ENCODE measurements around the gene CCDC6. TPM values are rescaled to one million over a fixed set of nuclear protein-coding genes. Genes with fewer than 3 reads are reported as not detected.

Gene CCDC6
- total RNA-seq, 2 donors from 2014 or later: 48.1 to 65.0 TPM

GRCh38 chr10:59892697-59893096 lies 13.7 kb downstream of the CCDC6 start:
- no peak overlapping the region for H3K27ac ChIP-seq
- H3K36me3 ChIP-seq: no peaks in the 10 kb centered on the region
- H3K4me3 ChIP-seq: no peak overlapping the region
- intact Hi-C loops (cut with DNase I): loop anchor here (10.0 kb wide), 1 partner anchor 178 kb away; no protein-coding TSS in a partner anchor
- H3K4me1 ChIP-seq (replicated peaks): peaks cover 12% of the 10 kb centered on the region
- TF ChIP-seq CTCF (IDR thresholded peaks at IDR 0.05) (no peak), POLR2AphosphoS5 (IDR thresholded peaks at IDR 0.05) (no peak), POLR2A (IDR thresholded peaks at IDR 0.05) (no peak)
- H3K27me3 ChIP-seq (replicated peaks; ENCODE audit: insufficient read depth): no peaks in the 10 kb centered on the region
- no peaks in the 10 kb centered on the region for H3K9me3 ChIP-seq
- no peak for DNase-seq (ENCODE audit: low spot score)
- 78% methylated on average over 3 of the region's 3 CpGs for WGBS

- H3K4me3 ChIP-seq: no peak overlapping the region
- H3K4me1 ChIP-seq (replicated peaks): peaks cover 12% of the 10 kb centered on the region
- 80% methylated on average over 4 of the region's 4 CpGs for WGBS
- H3K27ac ChIP-seq: no peak overlapping the region
- DNase-seq (ENCODE audit: low spot score): no peak
- H3K36me3 ChIP-seq: no peaks in the 10 kb centered on the region
- intact Hi-C loops (cut with DNase I): loop anchor here (10.0 kb wide), 1 partner anchor 177 kb away; no protein-coding TSS in a partner anchor
- no peaks in the 10 kb centered on the region for H3K27me3 ChIP-seq (replicated peaks; ENCODE audit: insufficient read depth)
- TF ChIP-seq CTCF (IDR thresholded peaks at IDR 0.05) (no peak), POLR2AphosphoS5 (IDR thresholded peaks at IDR 0.05) (no peak), POLR2A (IDR thresholded peaks at IDR 0.05) (no peak)
- H3K9me3 ChIP-seq: no peaks in the 10 kb centered on the region
Observed at GRCh38 chr10:59891936-59892335, 14.4 kb downstream of the CCDC6 start.

GRCh38 chr10:59891349-59891748 lies 15.0 kb downstream of the CCDC6 start:
- intact Hi-C loops (cut with DNase I): loop anchor here (10.0 kb wide), 1 partner anchor 177 kb away; no protein-coding TSS in a partner anchor
- 50% methylated on average over 3 of the region's 3 CpGs for whole genome bisulfite sequencing
- H3K27ac ChIP-seq: no peak overlapping the region

GRCh38 chr10:59888781-59889435 lies 17.4 kb downstream of the CCDC6 start:
- Histone ChIP-seq H3K27me3 (replicated peaks; ENCODE audit: insufficient read depth) (no peaks in the 10 kb centered on the region), H3K9me3 (no peaks in the 10 kb centered on the region), H3K4me1 (replicated peaks) (peaks cover 8% of the 10 kb centered on the region), H3K4me3 (no peak overlapping the region), H3K36me3 (no peaks in the 10 kb centered on the region), H3K27ac (no peak overlapping the region)
- DNase-seq (ENCODE audit: low spot score): no peak
- TF ChIP-seq POLR2AphosphoS5 (IDR thresholded peaks at IDR 0.05) (no peak), POLR2A (IDR thresholded peaks at IDR 0.05) (no peak), CTCF (IDR thresholded peaks at IDR 0.05) (no peak)
- WGBS: 80% methylated on average over 4 of the region's 4 CpGs
- intact Hi-C loops (cut with DNase I): no loop called here

More at GRCh38 chr10:59891349-59891748, 15.0 kb downstream of the CCDC6 start:
- peaks cover 12% of the 10 kb centered on the region for H3K4me1 ChIP-seq (replicated peaks)
- H3K36me3 ChIP-seq: no peaks in the 10 kb centered on the region
- H3K9me3 ChIP-seq: no peaks in the 10 kb centered on the region
- DNase-seq (ENCODE audit: low spot score): no peak
- no peaks in the 10 kb centered on the region for H3K27me3 ChIP-seq (replicated peaks; ENCODE audit: insufficient read depth)
- no peak overlapping the region for H3K4me3 ChIP-seq
- TF ChIP-seq CTCF (IDR thresholded peaks at IDR 0.05) (no peak), POLR2AphosphoS5 (IDR thresholded peaks at IDR 0.05) (no peak), POLR2A (IDR thresholded peaks at IDR 0.05) (no peak)

All from prostate gland (tissue), 2 donors.